Endothelial cell of umbilical vein (primary cell): ENCODE results near the gene ANKDD1A. TPM values are rescaled to one million over a fixed set of nuclear protein-coding genes. Genes with fewer than 3 reads are reported as not detected.

ENCODE experiments used
- BruUV-seq: library from RNA; stranded (reverse); fragments of 400-500 nt; replicated peaks from 2 replicates; lab custom pipeline; 2021; lab: Mats Ljungman, UMichigan
- CTCF ChIA-PET: fragments of 300-600, 350-600 bp; sonication (Branson Sonifier 250); formaldehyde crosslinking; loops from one replicate; lab custom pipeline; 2021; ENCODE audit warnings: antibody characterized with exemption, inconsistent platforms; lab: Charles Lee
- POLR2A ChIA-PET: fragments of 300-600, 350-600 bp; sonication (Branson Sonifier 250); formaldehyde crosslinking; loops from one replicate; lab custom pipeline; 2021; ENCODE audit warnings: antibody characterized with exemption, inconsistent platforms; lab: Charles Lee
- DNase-seq: peaks from one replicate; pipeline ENCODE4 v3.0.0-alpha.2; 2011; ENCODE audit warnings: low read depth, low spot score
- FAIRE-seq: peaks from 2 replicates; lab custom pipeline; 2011; peaks lifted over from hg19 to GRCh38; lab: Jason Lieb, UNC
- H2AFZ ChIP-seq: 2 replicates; pipeline ENCODE4 v1.6.0; 2012; ENCODE audit warnings: low read depth, low read length, control low read depth, inconsistent platforms
- H3K27ac ChIP-seq: 2 replicates; pipeline ENCODE4 v1.5.1; 2011; ENCODE audit warnings: low read depth, mild to moderate bottlenecking, control low read depth, low read length, moderate library complexity; ENCODE audit not compliant: insufficient read depth
- H3K27me3 ChIP-seq, 2 experiments: 2 replicates each; pipeline versions ENCODE4 v1.6.0 to v1.6.1; 2011; ENCODE audit warnings: low read length in 2 of 2, mixed read lengths in 1 of 2; ENCODE audit not compliant: control insufficient read depth in 2 of 2, insufficient read depth in 2 of 2
- H3K36me3 ChIP-seq, 2 experiments: 2 replicates in 1 of 2; 3 replicates in 1 of 2; pipeline ENCODE4 v1.5.1; 2011; ENCODE audit warnings: low read length in 2 of 2, mild to moderate bottlenecking in 1 of 2, moderate library complexity in 1 of 2; ENCODE audit not compliant: control insufficient read depth in 2 of 2, insufficient read depth in 2 of 2; ENCODE audit errors: extremely low read depth in 1 of 2
- H3K4me1 ChIP-seq: 3 replicates; pipeline ENCODE4 v1.5.1; 2011; ENCODE audit warnings: mild to moderate bottlenecking, low read length; ENCODE audit not compliant: control insufficient read depth, insufficient read depth; ENCODE audit errors: extremely low read depth
- H3K4me2 ChIP-seq: 2 replicates; pipeline ENCODE4 v1.6.1; 2011; ENCODE audit warnings: low read length, control low read depth, mixed read lengths; ENCODE audit not compliant: insufficient read depth
- H3K4me3 ChIP-seq, 3 experiments: fragments of 200-600 bp in 1 of 3; sonication (generic), shearing (Covaris generic) in 1 of 3; replicated peaks in 1 of 3; 2 replicates each; pipeline ENCODE4 v1.5.1; 2011 to 2016; ENCODE audit warnings: control low read depth in 3 of 3, low read length in 3 of 3, mild to moderate bottlenecking in 2 of 3, inconsistent platforms in 1 of 3, low read depth in 1 of 3, moderate library complexity in 1 of 3; ENCODE audit not compliant: insufficient read depth in 1 of 3
- H3K79me2 ChIP-seq: 2 replicates; pipeline ENCODE4 v1.6.0; 2012; ENCODE audit warnings: low read length, inconsistent platforms; ENCODE audit not compliant: control insufficient read depth, insufficient read depth
- H3K9ac ChIP-seq: replicated peaks from 2 replicates; pipeline ENCODE3; 2011; ENCODE audit warnings: low read length, control low read depth; ENCODE audit not compliant: insufficient read depth; ENCODE audit errors: extremely low read depth
- H3K9me1 ChIP-seq: replicated peaks from 3 replicates; pipeline ENCODE4 v1.6.0; 2011; ENCODE audit warnings: mild to moderate bottlenecking, low read length; ENCODE audit not compliant: control insufficient read depth, insufficient read depth; ENCODE audit errors: extremely low read depth
- H3K9me3 ChIP-seq: replicated peaks from 2 replicates; pipeline ENCODE4 v1.5.1; 2012; ENCODE audit warnings: low read length, inconsistent platforms; ENCODE audit not compliant: control insufficient read depth, insufficient read depth
- H4K20me1 ChIP-seq: replicated peaks from 2 replicates; pipeline ENCODE3; 2011; ENCODE audit warnings: mild to moderate bottlenecking, low read length; ENCODE audit not compliant: control insufficient read depth, insufficient read depth; ENCODE audit errors: extremely low read depth
- EZH2 ChIP-seq: IDR thresholded peaks from 2 replicates; pipeline ENCODE4 v1.6.1; 2012; ENCODE audit warnings: borderline replicate concordance, low read depth, mild to moderate bottlenecking, moderate library complexity, low read length, inconsistent platforms; ENCODE audit not compliant: severe bottlenecking
- FOS ChIP-seq: IDR thresholded peaks from 2 replicates; pipeline ENCODE4 v1.6.1; 2011; ENCODE audit warnings: mild to moderate bottlenecking, low read length, moderate library complexity, borderline replicate concordance; ENCODE audit not compliant: insufficient read depth
- GATA2 ChIP-seq: IDR thresholded peaks from 2 replicates; pipeline ENCODE4 v1.7.0; 2011; ENCODE audit warnings: low read depth, mild to moderate bottlenecking, moderate library complexity, mixed read lengths, low read length; ENCODE audit not compliant: insufficient read length, insufficient read depth
- MYC ChIP-seq: IDR thresholded peaks from one replicate; pipeline ENCODE4 v1.6.1; 2011; ENCODE audit warnings: mild to moderate bottlenecking, low read depth, low read length
- POLR2A ChIP-seq: IDR thresholded peaks from 2 replicates; pipeline ENCODE4 v1.6.1; 2012; ENCODE audit warnings: low read depth, mild to moderate bottlenecking, control low read depth, low read length
- POLR2AphosphoS5 ChIP-seq: IDR thresholded peaks from 2 replicates; pipeline ENCODE4 v1.6.1; 2012; ENCODE audit warnings: low read depth, mild to moderate bottlenecking, control low read depth, low read length, moderate library complexity; ENCODE audit not compliant: insufficient read depth
- dilution Hi-C: fragments of 300-500 bp; cut with MboI; formaldehyde crosslinking; loops from one replicate; pipeline ENCODE4 v1.15.0; 2019; ENCODE audit warnings: low sequenced_read_pairs; ENCODE audit not compliant: extremely low pct_ligation_motif_present
- intact Hi-C: fragments of 100-400 bp; cut with micrococcal nuclease; formaldehyde crosslinking; loops from one replicate; pipeline ENCODE4 v1.10.0; 2022
- polyA plus RNA-seq, 4 experiments: library from polyadenylated mRNA; depleted of rRNA in 3 of 4; stranded (reverse) in 3 of 4; unstranded in 1 of 4; fragments of >200 nt; gene quantifications; 2 replicates each; pipeline versions ENCODE4 v1.2.1 to v1.2.3, GENCODE V29; 2011 to 2012; ENCODE audit warnings: missing spikeins in 1 of 4
- total RNA-seq: library from RNA; stranded (reverse); gene quantifications from 2 replicates; pipeline ENCODE4 v1.2.3, GENCODE V29; 2021
- TF ChIP-seq, protein P1 (sequence below), 2 donors: IDR thresholded peaks; 1 replicate in 1 of 2; 2 replicates in 1 of 2; pipeline ENCODE4 v1.5.1; 2011; ENCODE audit warnings: low read length in 2 of 2, mild to moderate bottlenecking in 2 of 2, moderate library complexity in 2 of 2, control low read depth in 1 of 2, inconsistent platforms in 1 of 2, low read depth in 1 of 2; ENCODE audit not compliant: insufficient read depth in 1 of 2; ENCODE audit errors: extremely low read depth in 1 of 2

ANKDD1A gene
- total and polyA plus RNA-seq, 2 donors (not counting 3 experiments of a cell fraction or from before 2014, with no cell fraction given), result 2.0 to 2.4 TPM

DNA sequence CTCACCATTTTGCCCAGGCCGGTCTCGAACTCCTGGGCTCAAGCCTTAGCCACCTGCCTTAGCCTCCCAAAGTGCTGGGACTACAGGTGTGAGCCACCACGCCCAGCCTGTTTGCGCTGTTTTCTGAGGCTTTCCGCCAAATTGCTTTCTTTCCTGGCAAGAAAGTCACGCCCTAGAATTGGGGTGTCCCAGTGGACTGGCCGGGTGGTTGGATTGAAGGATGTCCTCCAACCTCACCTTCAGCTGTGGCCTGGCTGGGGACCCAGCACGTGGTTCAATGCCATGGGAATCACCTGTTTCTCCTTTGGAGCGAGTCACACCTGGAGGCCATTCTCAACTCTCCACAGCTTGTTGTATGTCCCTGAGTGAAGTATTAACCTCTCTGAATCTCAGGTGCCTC is 5.8 kb upstream of the ANKDD1A start:
- Histone ChIP-seq H3K4me2 (peak overlapping the region; percentile 72), H4K20me1 (no peaks in the 10 kb centered on the region), H3K4me3 (no peak overlapping the region), H3K27me3 (no peaks in the 10 kb centered on the region), H3K9me3 (no peaks in the 10 kb centered on the region), H3K4me1 (peaks cover 11% of the 10 kb centered on the region), H3K27ac (no peak overlapping the region), H3K36me3 (no peaks in the 10 kb centered on the region), H3K9me1 (no peaks in the 10 kb centered on the region), H3K9ac (no peak overlapping the region), H2AFZ (peak overlapping the region; percentile 100), H3K79me2 (no peaks in the 10 kb centered on the region)
- TF ChIP-seq FOS, result no peak
- TF ChIP-seq, protein P1, sequence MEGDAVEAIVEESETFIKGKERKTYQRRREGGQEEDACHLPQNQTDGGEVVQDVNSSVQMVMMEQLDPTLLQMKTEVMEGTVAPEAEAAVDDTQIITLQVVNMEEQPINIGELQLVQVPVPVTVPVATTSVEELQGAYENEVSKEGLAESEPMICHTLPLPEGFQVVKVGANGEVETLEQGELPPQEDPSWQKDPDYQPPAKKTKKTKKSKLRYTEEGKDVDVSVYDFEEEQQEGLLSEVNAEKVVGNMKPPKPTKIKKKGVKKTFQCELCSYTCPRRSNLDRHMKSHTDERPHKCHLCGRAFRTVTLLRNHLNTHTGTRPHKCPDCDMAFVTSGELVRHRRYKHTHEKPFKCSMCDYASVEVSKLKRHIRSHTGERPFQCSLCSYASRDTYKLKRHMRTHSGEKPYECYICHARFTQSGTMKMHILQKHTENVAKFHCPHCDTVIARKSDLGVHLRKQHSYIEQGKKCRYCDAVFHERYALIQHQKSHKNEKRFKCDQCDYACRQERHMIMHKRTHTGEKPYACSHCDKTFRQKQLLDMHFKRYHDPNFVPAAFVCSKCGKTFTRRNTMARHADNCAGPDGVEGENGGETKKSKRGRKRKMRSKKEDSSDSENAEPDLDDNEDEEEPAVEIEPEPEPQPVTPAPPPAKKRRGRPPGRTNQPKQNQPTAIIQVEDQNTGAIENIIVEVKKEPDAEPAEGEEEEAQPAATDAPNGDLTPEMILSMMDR (IDR thresholded peaks at IDR 0.05; ENCODE audit: extremely low read depth in 1 of 2, insufficient read depth in 1 of 2, low read depth in 1 of 2, low read length in 2 of 2), result no peak
- no peak for TF ChIP-seq GATA2
- no peak for TF ChIP-seq MYC
- no peak for TF ChIP-seq EZH2
- TF ChIP-seq POLR2AphosphoS5, result no peak
- no peak for TF ChIP-seq POLR2A
- POLR2A ChIA-PET, result interaction anchor here (1.5 kb wide), 1 partner anchor 65 kb away, joined by 3 read pairs; the partner anchor contains the start of gene PLEKHO2
- CTCF ChIA-PET, result interaction anchor here (1.0 to 3.5 kb wide), 28 partner anchors 10 to 190 kb away, joined by 3 to 34 read pairs (median 6); partner anchors contain the start of gene PIF1
- no peak for DNase-seq
- BruUV-seq, result no TSS peak
- intact Hi-C loops, result loop anchor here (1.0 kb wide), 4 partner anchors 65 to 175 kb away; partner anchors contain the start of gene PLEKHO2
- dilution Hi-C loops, result no loop called here
- no peak for FAIRE-seq
